DOHH2 (cell line): ENCODE results near the gene GOLT1A.

ENCODE experiments used
- H3F3A ChIP-seq: fragments of 200-600 bp; sonication (generic), shearing (Covaris generic); 2 replicates; pipeline ENCODE4 v1.6.0; 2016; ENCODE audit warnings: antibody characterized with exemption, mild to moderate bottlenecking; ENCODE audit not compliant: control insufficient read depth, insufficient read depth
- H3K27ac ChIP-seq: fragments of 200-600 bp; sonication (generic); 2 replicates; pipeline ENCODE4 v1.5.1; 2014; ENCODE audit warnings: low read depth, mild to moderate bottlenecking, low read length, moderate library complexity
- H3K27me3 ChIP-seq: fragments of 200-600 bp; sonication (generic); 2 replicates; pipeline ENCODE4 v1.6.1; 2014; ENCODE audit warnings: mild to moderate bottlenecking, low read length, mixed read lengths; ENCODE audit not compliant: control insufficient read depth
- H3K36me3 ChIP-seq: fragments of 200-600 bp; sonication (generic); 2 replicates; pipeline ENCODE4 v1.6.1; 2014; ENCODE audit warnings: mild to moderate bottlenecking, low read length, moderate library complexity, mixed read lengths; ENCODE audit not compliant: control insufficient read depth
- H3K4me1 ChIP-seq: fragments of 200-600 bp; sonication (generic); 2 replicates; pipeline ENCODE4 v1.6.1; 2014; ENCODE audit warnings: mild to moderate bottlenecking, low read length, mixed read lengths; ENCODE audit not compliant: control insufficient read depth
- H3K4me2 ChIP-seq: fragments of 200-600 bp; sonication (generic); 2 replicates; pipeline ENCODE4 v1.6.0; 2014; ENCODE audit warnings: mild to moderate bottlenecking, low read length, moderate library complexity
- H3K4me3 ChIP-seq: fragments of 200-600 bp; sonication (generic); 2 replicates; pipeline ENCODE4 v1.5.1; 2014; ENCODE audit warnings: mild to moderate bottlenecking, low read length, mixed read lengths
- H3K79me2 ChIP-seq: fragments of 200-600 bp; sonication (generic); 2 replicates; pipeline ENCODE4 v1.6.1; 2014; ENCODE audit warnings: mild to moderate bottlenecking, low read length, mixed read lengths; ENCODE audit not compliant: control insufficient read depth
- H3K9me2 ChIP-seq: fragments of 200-600 bp; sonication (generic); replicated peaks from 2 replicates; pipeline ENCODE4 v1.6.1; 2014; ENCODE audit warnings: mild to moderate bottlenecking, low read length, mixed read lengths; ENCODE audit not compliant: control insufficient read depth
- H3K9me3 ChIP-seq: fragments of 200-600 bp; sonication (generic); 2 replicates; pipeline ENCODE4 v1.6.1; 2014; ENCODE audit warnings: antibody characterized with exemption, low read length, mixed read lengths; ENCODE audit not compliant: control insufficient read depth, insufficient read depth
- H4K20me1 ChIP-seq: fragments of 200-600 bp; sonication (generic); 2 replicates; pipeline ENCODE4 v1.6.0; 2014; ENCODE audit warnings: low read depth, mild to moderate bottlenecking, antibody characterized with exemption, low read length, moderate library complexity; ENCODE audit not compliant: control insufficient read depth, insufficient read depth
- EZH2phosphoT487 ChIP-seq: fragments of 200-600 bp; sonication (generic); IDR thresholded peaks from 2 replicates; pipeline ENCODE4 v1.6.1; 2017; ENCODE audit warnings: borderline replicate concordance, mild to moderate bottlenecking, antibody characterized with exemption, low read length, moderate library complexity, mixed read lengths
- TF ChIP-seq, protein P1 (sequence below): fragments of 200-600 bp; sonication (generic); IDR thresholded peaks from one replicate; pipeline ENCODE4 v1.5.1; 2014; ENCODE audit warnings: antibody characterized with exemption, mild to moderate bottlenecking, low read depth, low read length; ENCODE audit not compliant: poor library complexity, severe bottlenecking

The GOLT1A gene

DNA sequence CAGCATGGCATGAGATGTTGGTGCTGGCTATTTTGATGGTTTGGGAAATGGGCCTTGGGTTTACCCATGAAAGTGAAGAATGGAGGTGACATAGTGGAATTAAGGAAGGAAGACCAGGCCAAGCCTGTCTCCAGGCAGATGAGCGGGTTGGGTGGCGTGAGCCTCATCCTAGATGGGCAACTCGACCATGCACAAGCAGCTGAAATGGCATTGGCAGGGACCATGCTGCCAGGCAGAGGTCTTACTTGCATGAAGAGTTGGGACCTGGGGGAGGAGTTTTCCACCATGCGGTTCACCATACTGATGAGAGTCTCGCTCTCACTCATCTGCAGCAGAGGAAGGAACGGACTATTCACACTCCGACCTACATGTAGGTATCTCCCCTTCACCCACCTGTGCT lies 37.5 kb upstream of the GOLT1A start:
- H3K9me3 ChIP-seq: no peaks in the 10 kb centered on the region
- H3F3A ChIP-seq: no peaks in the 10 kb centered on the region
- no peaks in the 10 kb centered on the region for H3K36me3 ChIP-seq
- no peak overlapping the region for H3K27ac ChIP-seq
- H3K79me2 ChIP-seq: no peaks in the 10 kb centered on the region
- peaks cover 26% of the 10 kb centered on the region for H3K27me3 ChIP-seq
- no peaks in the 10 kb centered on the region for H3K4me1 ChIP-seq
- H3K9me2 ChIP-seq: no peaks in the 10 kb centered on the region
- no peak overlapping the region for H3K4me2 ChIP-seq
- no peak overlapping the region for H3K4me3 ChIP-seq
- TF ChIP-seq EZH2phosphoT487: no peak
- TF ChIP-seq, protein P1, sequence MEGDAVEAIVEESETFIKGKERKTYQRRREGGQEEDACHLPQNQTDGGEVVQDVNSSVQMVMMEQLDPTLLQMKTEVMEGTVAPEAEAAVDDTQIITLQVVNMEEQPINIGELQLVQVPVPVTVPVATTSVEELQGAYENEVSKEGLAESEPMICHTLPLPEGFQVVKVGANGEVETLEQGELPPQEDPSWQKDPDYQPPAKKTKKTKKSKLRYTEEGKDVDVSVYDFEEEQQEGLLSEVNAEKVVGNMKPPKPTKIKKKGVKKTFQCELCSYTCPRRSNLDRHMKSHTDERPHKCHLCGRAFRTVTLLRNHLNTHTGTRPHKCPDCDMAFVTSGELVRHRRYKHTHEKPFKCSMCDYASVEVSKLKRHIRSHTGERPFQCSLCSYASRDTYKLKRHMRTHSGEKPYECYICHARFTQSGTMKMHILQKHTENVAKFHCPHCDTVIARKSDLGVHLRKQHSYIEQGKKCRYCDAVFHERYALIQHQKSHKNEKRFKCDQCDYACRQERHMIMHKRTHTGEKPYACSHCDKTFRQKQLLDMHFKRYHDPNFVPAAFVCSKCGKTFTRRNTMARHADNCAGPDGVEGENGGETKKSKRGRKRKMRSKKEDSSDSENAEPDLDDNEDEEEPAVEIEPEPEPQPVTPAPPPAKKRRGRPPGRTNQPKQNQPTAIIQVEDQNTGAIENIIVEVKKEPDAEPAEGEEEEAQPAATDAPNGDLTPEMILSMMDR: no peak
- no peaks in the 10 kb centered on the region for H4K20me1 ChIP-seq

DNA sequence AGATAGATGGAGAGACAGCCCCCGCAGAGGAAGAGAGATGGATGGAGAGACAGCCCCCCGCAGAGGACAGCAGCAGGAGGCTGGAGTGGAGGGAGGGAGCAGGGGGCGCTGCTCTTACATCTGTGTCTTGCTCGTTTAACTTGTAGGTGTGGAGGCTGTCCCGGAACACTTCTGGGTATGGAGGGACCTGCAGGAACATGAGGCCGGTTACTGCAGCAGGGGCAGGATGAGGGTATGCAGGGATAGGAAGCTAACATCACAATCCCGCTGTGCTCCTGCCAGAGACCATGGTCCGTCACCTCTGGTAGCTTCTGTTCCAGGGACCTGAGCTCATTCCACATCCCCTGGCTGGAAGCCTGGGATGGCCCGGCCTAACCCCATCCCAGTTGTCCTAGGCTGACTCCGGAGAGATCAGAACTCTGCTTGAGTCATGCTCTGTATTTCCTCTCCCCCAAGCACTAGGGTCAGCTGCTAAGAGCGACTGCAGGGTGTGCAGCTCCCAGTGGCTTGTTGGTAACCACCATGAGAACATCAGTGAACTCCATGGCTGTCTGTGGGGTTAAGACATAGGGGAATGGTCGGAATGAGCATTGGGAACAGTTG lies 36.7 kb upstream of the GOLT1A start:
- Histone ChIP-seq H3K27me3 (peaks cover 27% of the 10 kb centered on the region), H3K9me2 (no peaks in the 10 kb centered on the region), H3K4me3 (no peak overlapping the region), H3K4me2 (no peak overlapping the region), H3K27ac (no peak overlapping the region), H3K79me2 (no peaks in the 10 kb centered on the region), H3F3A (no peaks in the 10 kb centered on the region), H3K36me3 (no peaks in the 10 kb centered on the region), H3K4me1 (no peaks in the 10 kb centered on the region), H4K20me1 (no peaks in the 10 kb centered on the region), H3K9me3 (no peaks in the 10 kb centered on the region)
- TF ChIP-seq, protein P1: no peak
- TF ChIP-seq EZH2phosphoT487: no peak

DNA sequence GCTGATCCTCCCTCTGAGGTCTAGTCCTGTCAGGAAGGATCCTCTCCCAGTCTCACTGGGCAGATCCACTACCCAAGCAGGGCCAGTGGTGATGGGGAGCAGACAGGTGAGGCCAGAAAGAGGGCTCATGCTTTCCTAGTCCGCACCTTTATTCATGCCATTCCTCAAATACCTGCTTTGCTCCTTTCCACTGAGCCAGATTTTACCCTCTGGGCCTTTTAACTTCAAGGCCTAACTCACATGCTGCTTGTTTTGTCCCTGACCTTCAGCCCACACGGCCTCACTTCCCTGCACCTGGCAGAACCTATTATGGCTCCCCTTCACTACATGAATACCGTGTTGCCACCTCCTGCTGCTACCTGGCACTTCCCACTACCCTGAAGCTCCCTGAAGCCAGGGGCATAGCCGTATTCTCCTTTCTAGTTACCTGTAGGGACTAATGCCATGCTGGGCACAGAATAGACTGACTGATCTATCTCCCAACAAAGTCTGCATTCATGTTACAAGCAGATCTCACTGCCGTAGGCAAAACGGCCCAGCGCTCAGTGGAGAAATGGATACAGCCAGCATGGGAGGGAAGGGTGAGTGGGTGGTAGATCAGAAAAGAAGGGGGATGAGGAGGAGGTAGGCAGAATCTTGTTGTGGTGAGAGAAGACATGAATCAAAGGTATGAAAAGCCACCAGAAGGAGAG lies 36.1 kb upstream of the GOLT1A start:
- Histone ChIP-seq H3K9me3 (no peaks in the 10 kb centered on the region), H3K27me3 (peaks cover 23% of the 10 kb centered on the region), H3K9me2 (no peaks in the 10 kb centered on the region), H3F3A (no peaks in the 10 kb centered on the region), H3K4me3 (no peak overlapping the region), H3K27ac (no peak overlapping the region), H4K20me1 (no peaks in the 10 kb centered on the region), H3K79me2 (no peaks in the 10 kb centered on the region), H3K36me3 (no peaks in the 10 kb centered on the region), H3K4me2 (no peak overlapping the region), H3K4me1 (no peaks in the 10 kb centered on the region)
- TF ChIP-seq EZH2phosphoT487: no peak
- TF ChIP-seq, protein P1: no peak
